GM19099 (cell line): Measurements from ENCODE around the gene SH3GL1.
A peak's percentile ranks its signal among the peaks of the same experiment; 100 is the strongest.

Source experiments
- POLR2A ChIP-seq: IDR thresholded peaks from 3 replicates; pipeline ENCODE4 v1.6.1; 2011; ENCODE audit warnings: low read depth; ENCODE audit not compliant: insufficient read length; ENCODE audit errors: extremely low read depth

Gene SH3GL1

DNA sequence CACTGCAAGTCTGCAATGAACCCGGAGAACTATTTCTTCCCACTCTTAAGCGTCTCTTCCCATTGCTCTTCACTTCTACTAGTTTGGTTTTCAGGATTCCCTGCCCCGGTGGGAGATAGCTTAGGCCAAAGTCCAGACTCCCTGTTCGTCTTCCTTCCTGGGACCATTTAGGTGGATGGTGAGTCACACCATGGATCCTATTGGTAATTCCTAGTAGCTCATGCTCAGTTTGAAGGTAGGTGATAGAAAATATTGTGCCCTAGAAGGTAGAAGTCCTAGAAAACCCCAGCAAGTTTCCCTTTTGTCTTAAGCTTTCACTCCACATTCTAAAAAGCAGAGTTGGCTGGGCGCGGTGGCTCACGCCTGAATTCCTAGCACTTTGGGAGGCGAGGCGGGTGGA is 15.9 kb upstream of the SH3GL1 start:
- TF ChIP-seq POLR2A = no peak

DNA sequence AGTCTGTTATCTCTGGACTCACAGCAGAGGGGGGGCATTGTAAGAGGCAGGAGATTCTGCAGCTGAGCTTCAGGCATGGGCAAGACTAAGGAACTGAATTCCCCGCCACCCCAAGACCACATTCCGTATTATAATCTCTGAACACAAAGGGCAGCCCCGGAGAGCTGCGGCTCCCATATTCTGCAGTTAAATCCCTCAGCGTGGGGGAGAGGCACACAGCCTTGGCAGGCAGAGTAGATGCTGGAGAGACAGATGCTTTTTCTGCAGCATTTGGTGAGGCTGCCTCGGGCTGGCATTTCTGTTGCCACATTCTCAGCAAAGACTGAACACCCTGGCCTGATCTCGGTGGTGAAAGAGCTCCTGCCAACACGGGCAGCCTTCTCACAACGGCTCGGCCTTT is 15.0 kb upstream of the SH3GL1 start:
- TF ChIP-seq POLR2A = no peak

DNA sequence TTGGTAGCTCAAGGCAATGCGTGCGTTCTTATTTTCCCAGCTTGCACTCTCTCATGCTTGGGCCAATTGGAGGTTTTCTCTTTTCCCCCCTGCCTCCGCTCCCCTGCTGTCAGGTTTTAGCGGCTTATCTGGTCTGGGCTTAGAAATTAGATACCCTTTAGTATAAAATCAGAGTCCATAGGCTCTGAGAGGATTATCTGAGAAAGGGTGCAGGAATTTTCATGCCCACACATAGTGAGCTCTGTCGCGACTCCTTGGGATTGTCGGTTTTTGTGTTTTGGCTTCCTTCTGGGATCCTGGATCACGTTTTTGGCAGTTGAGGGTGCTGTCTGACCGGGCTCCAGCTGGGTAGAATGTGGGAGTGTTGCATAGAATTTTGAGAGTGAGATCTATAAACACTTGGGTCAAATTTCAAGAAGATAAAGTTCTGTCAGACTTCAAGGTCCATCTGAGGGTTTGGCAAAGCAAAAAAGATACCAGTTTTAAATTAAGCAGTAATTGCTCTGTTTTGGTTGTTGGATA is 14.5 kb upstream of the SH3GL1 start:
- TF ChIP-seq POLR2A = no peak

DNA sequence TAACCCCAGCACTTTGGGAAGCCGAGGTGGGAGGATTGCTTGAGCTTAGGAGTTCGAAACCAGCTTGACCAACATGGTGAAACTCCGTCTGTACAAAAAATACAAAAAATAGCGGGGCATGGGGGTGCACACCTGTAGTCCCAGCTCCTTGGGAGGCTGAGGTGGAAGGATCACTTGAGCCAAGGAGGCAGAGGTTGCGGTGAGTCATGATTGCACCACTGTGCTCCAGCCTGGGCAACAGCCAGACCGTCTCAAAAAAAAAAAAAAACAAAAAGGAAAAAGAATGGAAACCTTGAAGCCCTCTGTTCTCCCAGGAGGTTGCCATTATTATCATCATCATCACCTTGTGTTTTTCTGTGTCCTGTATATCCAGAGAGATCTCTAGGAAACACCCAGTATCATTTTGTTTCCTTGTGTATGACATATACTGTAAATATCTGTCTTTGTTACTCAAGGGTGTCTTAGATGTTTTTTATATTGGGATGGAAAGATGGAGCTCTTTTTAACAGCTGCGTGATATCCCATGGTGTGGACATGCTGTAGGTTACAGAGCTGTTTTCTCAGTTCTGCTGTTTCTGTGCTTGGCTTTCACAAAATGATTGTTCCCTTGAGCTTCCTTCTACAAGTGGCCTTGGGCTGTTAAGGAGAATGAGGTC is 13.9 kb upstream of the SH3GL1 start:
- no peak for TF ChIP-seq POLR2A

DNA sequence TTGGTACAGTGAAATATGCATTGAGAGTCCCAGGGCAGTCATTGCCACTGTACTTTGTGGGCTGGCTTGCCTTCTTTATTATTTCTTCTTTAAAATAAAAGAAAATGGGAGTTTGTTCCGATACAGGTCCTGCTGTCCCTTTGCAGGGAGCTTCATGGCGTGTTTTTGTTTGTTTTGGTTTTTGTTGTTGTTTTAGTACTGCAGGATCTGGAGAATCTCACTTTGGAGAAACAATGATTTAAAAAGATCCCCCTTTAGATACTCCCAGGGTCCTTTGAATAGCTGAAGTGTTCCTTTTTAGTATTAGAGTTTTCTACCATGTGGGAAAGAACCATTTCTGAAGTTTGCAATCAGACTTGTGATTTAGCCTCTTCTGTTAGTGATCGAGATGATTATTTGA is 13.2 kb upstream of the SH3GL1 start:
- TF ChIP-seq POLR2A = no peak

DNA sequence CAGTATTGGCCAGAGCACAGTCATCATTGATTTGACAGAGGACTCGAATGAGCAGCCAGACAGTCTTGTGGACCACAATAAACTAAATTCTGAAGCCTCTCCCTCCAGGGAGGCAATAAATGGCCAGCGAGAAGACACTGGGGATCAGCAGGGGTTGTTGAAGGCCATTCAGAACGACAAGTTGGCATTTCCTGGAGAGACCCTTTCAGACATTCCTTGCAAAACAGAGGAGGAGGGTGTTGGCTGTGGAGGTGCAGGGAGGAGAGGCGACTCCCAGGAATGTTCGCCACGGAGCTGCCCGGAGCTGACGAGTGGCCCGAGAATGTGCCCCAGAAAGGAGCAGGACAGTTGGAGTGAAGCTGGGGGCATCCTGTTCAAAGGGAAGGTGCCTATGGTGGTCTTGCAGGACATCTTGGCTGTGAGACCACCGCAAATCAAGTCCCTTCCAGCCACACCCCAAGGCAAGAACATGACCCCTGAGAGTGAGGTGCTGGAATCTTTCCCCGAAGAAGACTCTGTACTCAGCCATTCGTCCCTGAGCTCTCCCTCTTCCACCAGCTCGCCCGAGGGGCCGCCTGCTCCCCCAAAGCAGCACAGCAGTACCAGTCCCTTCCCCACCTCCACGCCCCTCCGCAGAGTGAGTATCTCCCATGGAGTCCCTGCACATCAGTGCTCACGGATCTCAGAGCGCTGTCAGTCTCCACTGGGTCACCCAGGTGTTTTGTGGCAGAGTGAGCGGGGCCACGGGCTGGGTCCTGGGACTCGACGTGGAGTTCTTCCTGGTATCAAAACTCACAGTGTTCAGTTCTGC is 9.0 kb upstream of the SH3GL1 start:
- TF ChIP-seq POLR2A = no peak

DNA sequence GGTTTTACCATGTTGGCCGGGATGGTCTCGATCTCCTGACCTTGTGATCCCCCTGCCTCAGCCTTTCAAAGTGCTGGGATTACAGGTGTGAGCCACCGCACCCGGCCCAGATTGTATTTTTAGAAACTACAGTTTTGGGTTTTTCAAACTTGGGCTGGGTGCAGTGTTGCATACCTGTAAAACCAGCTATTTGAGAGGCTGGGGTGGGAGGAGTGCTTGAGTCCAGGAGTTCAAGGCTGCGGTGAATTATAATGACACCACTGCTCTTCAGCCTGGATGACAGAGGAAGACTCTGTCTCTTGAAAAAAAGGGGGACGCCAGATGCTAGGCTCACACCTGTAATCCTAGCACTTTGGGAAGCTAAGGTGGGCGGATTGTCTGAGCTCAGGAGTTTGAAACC is 6.3 kb upstream of the SH3GL1 start:
- TF ChIP-seq POLR2A = no peak

DNA sequence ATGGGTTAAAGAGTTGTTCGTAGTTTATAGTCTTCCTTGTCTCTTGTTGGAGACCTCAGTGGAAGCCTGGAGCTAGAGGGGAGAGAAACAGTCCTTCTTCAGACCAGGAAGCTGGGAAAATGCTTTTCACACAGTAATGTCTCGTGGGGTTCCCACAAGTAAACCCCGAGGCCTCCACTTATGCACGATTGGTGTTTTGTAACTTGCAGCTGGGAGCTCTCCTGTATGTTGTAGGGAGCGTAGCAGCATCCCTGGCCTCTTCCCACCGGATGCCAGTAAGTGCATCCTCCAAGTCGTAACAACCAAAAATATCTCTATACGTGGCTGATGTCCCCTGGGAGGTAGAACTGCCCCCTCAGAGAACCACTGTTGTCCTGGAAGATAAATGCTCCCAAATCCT is 5.6 kb upstream of the SH3GL1 start:
- no peak for TF ChIP-seq POLR2A

DNA sequence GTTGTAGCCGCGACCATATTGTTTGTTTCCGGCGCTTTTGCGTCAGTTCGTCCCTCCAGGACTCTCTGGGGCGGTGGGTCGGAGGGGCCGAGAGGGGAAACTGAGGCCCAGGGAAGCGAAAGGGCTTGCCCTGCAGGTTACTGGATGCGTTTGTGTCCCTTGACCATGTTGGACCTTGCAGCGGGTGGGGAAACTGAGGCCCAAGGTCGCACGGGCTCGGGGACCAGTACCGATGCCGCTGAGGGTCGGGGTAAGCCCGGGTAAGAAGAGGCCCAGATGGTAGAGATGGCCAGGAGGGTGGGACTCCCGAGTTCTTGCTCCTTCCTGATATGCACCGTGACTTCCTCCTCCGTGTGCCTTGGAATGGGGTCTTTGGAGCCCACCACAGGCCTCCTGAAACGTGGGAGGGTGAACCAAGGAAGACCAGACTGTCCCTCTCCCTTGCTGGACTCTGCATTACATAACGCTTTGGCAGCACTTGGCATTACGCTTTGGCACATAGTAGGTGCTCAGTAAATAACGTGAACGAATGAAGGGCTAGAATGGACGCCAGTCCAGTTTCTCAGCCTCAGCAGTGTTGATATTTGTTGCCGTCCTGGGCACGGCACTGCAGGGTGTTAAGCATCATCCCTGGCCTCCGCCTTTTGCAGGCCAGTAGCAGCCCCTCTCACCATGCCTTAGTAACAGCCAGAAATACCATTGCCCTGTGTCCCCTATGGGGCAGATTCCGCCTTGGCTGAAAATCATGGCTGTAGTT is 2.8 kb upstream of the SH3GL1 start:
- no peak for TF ChIP-seq POLR2A

DNA sequence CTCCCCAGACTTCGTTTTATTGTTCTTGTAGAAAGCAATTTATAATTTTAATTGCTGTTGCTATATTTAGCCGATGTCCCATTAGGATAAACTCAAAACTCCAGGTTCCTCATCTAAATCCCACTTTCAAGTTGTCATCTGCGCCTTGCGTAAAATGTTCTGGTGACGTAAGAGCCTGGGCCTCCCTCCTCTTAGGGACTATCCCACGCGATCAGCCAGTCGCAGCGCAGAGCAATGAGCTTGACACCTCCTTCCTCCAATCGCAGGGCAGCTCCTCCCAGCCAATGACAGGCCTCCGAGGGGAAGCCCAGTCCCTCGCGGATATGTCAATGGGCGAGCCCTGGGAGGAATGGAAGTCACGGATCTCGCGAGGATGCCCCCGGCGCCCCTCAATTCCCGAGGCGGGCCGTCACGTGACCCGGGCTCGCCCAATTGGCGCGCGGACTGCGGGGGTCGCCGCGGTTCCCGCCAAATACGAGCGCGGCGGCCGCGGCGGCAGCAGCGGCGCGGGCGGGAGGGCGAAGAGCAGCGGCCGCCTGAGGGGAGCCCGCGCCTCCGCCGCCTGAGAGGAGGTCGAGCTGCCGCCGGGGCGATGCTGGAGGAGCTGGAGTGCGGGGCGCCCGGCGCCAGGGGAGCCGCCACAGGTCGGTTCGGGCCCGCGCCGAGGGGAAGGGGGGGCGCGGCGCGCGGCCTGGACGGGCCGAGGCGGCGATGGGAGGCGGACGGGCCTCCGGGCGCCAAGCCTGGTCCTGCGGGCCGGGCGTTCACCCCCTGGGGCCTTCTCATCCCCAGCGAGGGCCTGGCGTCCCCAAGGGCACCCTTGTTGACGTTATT is 2.0 kb upstream of the SH3GL1 start, which contains the start of gene CHAF1A:
Gene CHAF1A (plus strand): TSS at position 470 of the 834 bp plus-strand sequence. CDS start 123 bp downstream, at position 593.
- TF ChIP-seq POLR2A = peak; percentile 68

DNA sequence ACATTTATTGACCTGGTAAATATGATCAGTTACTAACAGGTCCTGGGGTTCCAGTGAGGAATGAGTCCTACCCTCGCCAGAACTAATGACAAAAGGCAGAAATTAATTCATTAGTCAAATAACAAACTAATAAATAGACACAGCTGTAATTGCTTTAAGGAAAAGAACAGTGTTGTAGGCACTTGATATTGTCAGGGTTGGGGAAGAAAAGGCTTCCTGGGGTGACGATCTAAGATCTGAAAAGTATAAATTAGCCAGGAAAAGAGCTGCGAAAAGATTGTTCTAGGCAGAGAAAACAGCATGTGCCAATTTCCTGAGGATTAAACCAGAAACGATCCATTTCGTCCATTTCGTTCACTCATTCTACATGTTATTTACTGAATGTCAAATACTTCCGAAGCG is 1.4 kb upstream of the SH3GL1 start:
- TF ChIP-seq POLR2A = no peak

DNA sequence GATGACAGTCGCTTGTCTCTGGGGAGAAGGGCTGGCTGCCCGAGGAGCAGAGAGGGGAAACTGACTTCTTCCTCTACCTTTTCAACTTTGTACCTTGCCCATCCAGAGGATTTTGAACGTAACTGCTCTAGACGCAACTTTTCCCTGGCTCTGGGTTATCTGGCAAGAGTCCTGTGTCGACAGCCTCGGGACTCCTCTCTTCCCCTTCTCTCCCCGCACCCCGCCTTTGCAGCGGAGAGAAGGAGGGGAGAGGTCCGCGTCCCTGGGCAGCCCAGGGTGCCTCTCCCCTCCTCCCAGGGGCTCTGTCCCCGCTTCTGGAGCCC is 574 bp downstream of the SH3GL1 start:
- no peak for TF ChIP-seq POLR2A

DNA sequence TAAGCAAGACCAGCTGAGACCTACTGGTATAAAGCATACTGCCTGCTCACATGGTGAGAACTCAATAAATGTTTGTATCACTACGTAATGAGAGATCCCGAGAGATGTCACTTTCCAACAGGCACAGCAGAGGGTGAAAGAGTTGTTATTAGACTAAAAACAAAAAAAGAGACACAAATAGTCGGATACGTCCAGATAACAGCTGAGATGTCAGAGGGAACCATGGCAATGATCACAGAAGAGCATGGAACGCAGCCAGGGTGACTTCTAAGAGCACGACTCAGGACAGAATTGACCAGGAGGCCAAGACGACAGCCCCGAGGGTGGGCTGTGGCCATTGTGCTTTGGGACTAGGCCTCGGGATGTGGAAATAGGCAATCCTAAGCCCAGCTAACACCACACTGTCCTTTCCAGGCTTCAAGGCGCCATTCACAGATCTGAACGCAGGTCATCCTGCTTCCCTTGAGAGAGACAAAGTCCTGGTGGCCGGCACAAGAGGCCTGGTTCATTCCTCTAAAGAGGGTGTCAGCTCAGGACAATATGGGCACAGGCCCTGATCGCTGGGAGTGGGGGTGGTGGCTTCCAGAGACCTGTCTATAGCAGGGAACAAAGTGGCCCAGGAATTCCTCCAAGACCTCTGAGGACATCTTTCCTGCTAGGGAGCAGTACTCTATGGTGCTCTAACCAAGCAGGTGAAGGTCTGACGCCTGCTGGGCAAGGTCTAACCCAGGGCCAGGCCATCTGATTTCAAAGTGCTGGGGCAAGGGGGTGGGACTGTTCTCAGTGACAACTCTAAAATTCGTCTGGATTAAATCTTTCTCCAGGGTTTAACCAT is 3.2 kb downstream of the SH3GL1 start:
- TF ChIP-seq POLR2A = no peak
